SH-SY5Y (cell line): ENCODE data around the gene KARS1.

Experiments used
- GATA2 ChIP-seq: IDR thresholded peaks from 2 replicates; pipeline ENCODE4 v1.6.1; 2011; ENCODE audit warnings: mild to moderate bottlenecking, low read depth, low read length
- GATA3 ChIP-seq: IDR thresholded peaks from 2 replicates; pipeline ENCODE4 v1.6.1; 2011; ENCODE audit warnings: low read depth, mild to moderate bottlenecking, low read length, moderate library complexity

DNA sequence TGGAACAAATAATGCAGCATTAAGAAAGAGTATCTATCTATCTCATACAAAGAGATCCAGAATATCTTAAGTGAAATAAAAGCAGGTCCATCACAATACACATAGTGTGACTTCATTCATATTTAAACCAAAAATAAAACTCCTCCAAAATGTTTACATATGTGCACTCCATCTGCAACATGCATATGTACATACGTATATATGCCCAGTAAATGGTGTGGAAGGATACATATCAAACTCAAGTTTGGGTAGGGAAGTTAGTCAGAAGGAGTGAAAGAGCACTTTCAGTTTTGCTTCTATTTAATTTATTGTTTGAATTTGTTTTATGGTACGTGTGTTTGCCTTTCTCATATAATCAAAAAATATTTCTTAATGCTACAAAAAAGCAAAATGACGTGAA lies 12.4 kb downstream of the KARS1 start:
- TF ChIP-seq GATA2 (no peak), GATA3 (no peak)
